Measurements from ENCODE around the gene SLC25A21. TPM values are rescaled to one million over a fixed set of nuclear protein-coding genes. Genes with fewer than 3 reads are reported as not detected.
"Not testable (repeated sequence)": the region's sequence is repeated elsewhere in the genome, so short reads cannot be mapped to it uniquely, and the experiment has no call there.

SLC25A21 gene
- total RNA-seq, 5 donors from 2014 or later (not counting 1 experiment from before 2014, with no cell fraction given) = not detected

GRCh38 chr14:37205623-37206605, 33.5 kb upstream of the SLC25A21 start:
- ATAC-seq (replicated peaks in 1 of 4); POLR2A ChIA-PET; H3K27ac ChIP-seq (ENCODE audit: low read length): not testable (repeated sequence)

GRCh38 chr14:37203423-37203822, 31.0 kb upstream of the SLC25A21 start:
- DNase-seq = no peak
- Mint-ChIP-seq H3K4me3 (no peak overlapping the region), H3K9me3 (peaks cover 9 to 15% (median 14%) of the 10 kb centered on the region in 3 donors), H3K27ac (no peak overlapping the region), H3K36me3 (no peaks in the 10 kb centered on the region), H3K27me3 (peaks cover 4 to 6% of the 10 kb centered on the region in 2 donors), H3K4me1 (peaks cover 3 to 4% (median 3%) of the 10 kb centered on the region in 3 donors)
- Histone ChIP-seq H3K27ac (ENCODE audit: low read length) (no peak overlapping the region), H3K9me3 (no peaks in the 10 kb centered on the region), H3K27me3 (replicated peaks in 1 of 2; ENCODE audit: control insufficient read depth in 2 of 2, extremely low read depth in 1 of 2, insufficient read depth in 2 of 2, low read length in 1 of 2) (no peaks in the 10 kb centered on the region), H3K36me3 (ENCODE audit: control insufficient read depth in 2 of 2, extremely low read depth in 1 of 2, insufficient read depth in 1 of 2, low read length in 1 of 2) (no peaks in the 10 kb centered on the region), H3K4me1 (ENCODE audit: control insufficient read depth in 1 of 2, extremely low read depth in 1 of 2, insufficient read depth in 2 of 2, low read length in 2 of 2) (no peaks in the 10 kb centered on the region), H3K4me3 (ENCODE audit: control insufficient read depth in 1 of 2, extremely low read depth in 1 of 2, low read length in 1 of 2) (no peak overlapping the region)
- no peak for ATAC-seq (replicated peaks in 1 of 4)
- 83% methylated on average over 1 of the region's 1 CpG for WGBS (ENCODE audit: insufficient coverage)
- ChIA-PET POLR2A (no interaction called here), CTCF (no interaction called here)

More at GRCh38 chr14:37205623-37206605, 33.5 kb upstream of the SLC25A21 start:
- H3K4me1 ChIP-seq (ENCODE audit: control insufficient read depth in 1 of 2, extremely low read depth in 1 of 2, insufficient read depth in 2 of 2, low read length in 2 of 2); DNase-seq; H3K27me3 Mint-ChIP-seq; H3K4me3 Mint-ChIP-seq; H3K4me3 ChIP-seq (ENCODE audit: control insufficient read depth in 1 of 2, extremely low read depth in 1 of 2, low read length in 1 of 2); H3K36me3 Mint-ChIP-seq; H3K36me3 ChIP-seq (ENCODE audit: control insufficient read depth in 2 of 2, extremely low read depth in 1 of 2, insufficient read depth in 1 of 2, low read length in 1 of 2); H3K27me3 ChIP-seq (replicated peaks in 1 of 2; ENCODE audit: control insufficient read depth in 2 of 2, extremely low read depth in 1 of 2, insufficient read depth in 2 of 2, low read length in 1 of 2); H3K9me3 ChIP-seq; H3K4me1 Mint-ChIP-seq; CTCF ChIA-PET; H3K27ac Mint-ChIP-seq: not testable (repeated sequence)
- H3K9me3 Mint-ChIP-seq = peaks cover 14 to 18% (median 15%) of the 10 kb centered on the region in 3 donors
- 77% methylated on average over 7 of the region's 7 CpGs for WGBS (ENCODE audit: insufficient coverage)

GRCh38 chr14:37202812-37203211, 30.4 kb upstream of the SLC25A21 start:
- H3K36me3 Mint-ChIP-seq = no peaks in the 10 kb centered on the region
- H3K4me1 Mint-ChIP-seq = peaks cover 5 to 9% (median 8%) of the 10 kb centered on the region in 3 donors

GRCh38 chr14:37202265-37202664, 29.9 kb upstream of the SLC25A21 start:
- WGBS (ENCODE audit: insufficient coverage) = no CpG with 5 or more reads among the region's 2 CpGs
- peaks cover 9 to 14% (median 13%) of the 10 kb centered on the region in 3 donors for H3K9me3 Mint-ChIP-seq
- no peaks in the 10 kb centered on the region for H3K36me3 Mint-ChIP-seq
- H3K27ac Mint-ChIP-seq = no peak overlapping the region
- H3K9me3 ChIP-seq = no peaks in the 10 kb centered on the region
- POLR2A ChIA-PET = no interaction called here
- DNase-seq = no peak
- H3K27me3 ChIP-seq (replicated peaks in 1 of 2; ENCODE audit: control insufficient read depth in 2 of 2, extremely low read depth in 1 of 2, insufficient read depth in 2 of 2, low read length in 1 of 2) = peaks cover 0 to 4% of the 10 kb centered on the region in 2 experiments
- no peaks in the 10 kb centered on the region for H3K36me3 ChIP-seq (ENCODE audit: control insufficient read depth in 2 of 2, extremely low read depth in 1 of 2, insufficient read depth in 1 of 2, low read length in 1 of 2)
- peaks cover 8 to 12% of the 10 kb centered on the region in 2 donors for H3K27me3 Mint-ChIP-seq
- CTCF ChIA-PET = no interaction called here
- H3K4me1 ChIP-seq (ENCODE audit: control insufficient read depth in 1 of 2, extremely low read depth in 1 of 2, insufficient read depth in 2 of 2, low read length in 2 of 2) = peaks cover 0 to 3% of the 10 kb centered on the region in 2 experiments
- H3K27ac ChIP-seq (ENCODE audit: low read length) = no peak overlapping the region
- H3K4me3 Mint-ChIP-seq = no peak overlapping the region
- no peak for ATAC-seq (replicated peaks in 1 of 4)
- no peak overlapping the region for H3K4me3 ChIP-seq (ENCODE audit: control insufficient read depth in 1 of 2, extremely low read depth in 1 of 2, low read length in 1 of 2)
- peaks cover 8 to 12% (median 12%) of the 10 kb centered on the region in 3 donors for H3K4me1 Mint-ChIP-seq

More at GRCh38 chr14:37202812-37203211, 30.4 kb upstream of the SLC25A21 start:
- Histone ChIP-seq H3K4me1 (ENCODE audit: control insufficient read depth in 1 of 2, extremely low read depth in 1 of 2, insufficient read depth in 2 of 2, low read length in 2 of 2) (peaks cover 0 to 3% of the 10 kb centered on the region in 2 experiments), H3K9me3 (no peaks in the 10 kb centered on the region), H3K27me3 (replicated peaks in 1 of 2; ENCODE audit: control insufficient read depth in 2 of 2, extremely low read depth in 1 of 2, insufficient read depth in 2 of 2, low read length in 1 of 2) (peaks cover 0 to 4% of the 10 kb centered on the region in 2 experiments), H3K4me3 (ENCODE audit: control insufficient read depth in 1 of 2, extremely low read depth in 1 of 2, low read length in 1 of 2) (no peak overlapping the region), H3K27ac (ENCODE audit: low read length) (no peak overlapping the region), H3K36me3 (ENCODE audit: control insufficient read depth in 2 of 2, extremely low read depth in 1 of 2, insufficient read depth in 1 of 2, low read length in 1 of 2) (no peaks in the 10 kb centered on the region)
- DNase-seq (no peak), ATAC-seq (replicated peaks in 1 of 4) (no peak)
- ChIA-PET POLR2A (no interaction called here), CTCF (no interaction called here)
- WGBS (ENCODE audit: insufficient coverage) = no CpG with 5 or more reads among the region's 2 CpGs
- H3K4me3 Mint-ChIP-seq = no peak overlapping the region
- H3K9me3 Mint-ChIP-seq = peaks cover 9 to 15% (median 14%) of the 10 kb centered on the region in 3 donors
- H3K27me3 Mint-ChIP-seq = peaks cover 5 to 9% of the 10 kb centered on the region in 2 donors
- no peak overlapping the region for H3K27ac Mint-ChIP-seq

DNA sequence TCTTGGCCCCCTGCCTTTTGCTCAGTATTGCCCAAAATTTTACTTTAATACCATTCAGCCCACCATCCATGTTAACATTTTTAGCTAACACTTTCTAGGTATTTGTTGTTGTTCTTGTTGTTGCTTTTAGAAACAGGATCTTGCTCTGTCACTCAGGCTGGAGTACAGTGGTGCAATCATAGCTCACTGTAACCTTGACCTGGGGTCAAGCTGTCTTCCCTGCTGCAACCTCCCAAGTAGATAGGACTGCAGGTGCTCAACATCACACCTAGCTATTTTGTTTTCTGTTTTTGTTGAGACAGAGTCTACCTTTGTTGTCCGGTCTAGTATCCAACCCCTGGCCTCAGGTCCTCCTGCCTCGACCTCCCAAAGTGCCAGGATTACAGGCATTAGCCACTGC, 29.3 kb upstream of the SLC25A21 start:
- peaks cover 0 to 4% of the 10 kb centered on the region in 2 experiments for H3K27me3 ChIP-seq (replicated peaks in 1 of 2; ENCODE audit: control insufficient read depth in 2 of 2, extremely low read depth in 1 of 2, insufficient read depth in 2 of 2, low read length in 1 of 2)
- H3K4me1 ChIP-seq (ENCODE audit: control insufficient read depth in 1 of 2, extremely low read depth in 1 of 2, insufficient read depth in 2 of 2, low read length in 2 of 2) = peaks cover 0 to 3% of the 10 kb centered on the region in 2 experiments
- H3K9me3 ChIP-seq = no peaks in the 10 kb centered on the region
- Mint-ChIP-seq H3K4me1 (peaks cover 11 to 15% (median 15%) of the 10 kb centered on the region in 3 donors), H3K9me3 (peaks cover 4 to 10% (median 9%) of the 10 kb centered on the region in 3 donors), H3K36me3 (no peaks in the 10 kb centered on the region), H3K27me3 (peaks cover 8 to 15% of the 10 kb centered on the region in 2 donors), H3K27ac (no peak overlapping the region), H3K4me3 (no peak overlapping the region)
- DNase-seq = no peak
- no peak overlapping the region for H3K4me3 ChIP-seq (ENCODE audit: control insufficient read depth in 1 of 2, extremely low read depth in 1 of 2, low read length in 1 of 2)
- 100% methylated on average over 1 of the region's 2 CpGs for WGBS (ENCODE audit: insufficient coverage)
- H3K36me3 ChIP-seq (ENCODE audit: control insufficient read depth in 2 of 2, extremely low read depth in 1 of 2, insufficient read depth in 1 of 2, low read length in 1 of 2) = no peaks in the 10 kb centered on the region
- H3K27ac ChIP-seq (ENCODE audit: low read length) = no peak overlapping the region
- ChIA-PET CTCF (no interaction called here), POLR2A (no interaction called here)
- no peak for ATAC-seq (replicated peaks in 1 of 4)

DNA sequence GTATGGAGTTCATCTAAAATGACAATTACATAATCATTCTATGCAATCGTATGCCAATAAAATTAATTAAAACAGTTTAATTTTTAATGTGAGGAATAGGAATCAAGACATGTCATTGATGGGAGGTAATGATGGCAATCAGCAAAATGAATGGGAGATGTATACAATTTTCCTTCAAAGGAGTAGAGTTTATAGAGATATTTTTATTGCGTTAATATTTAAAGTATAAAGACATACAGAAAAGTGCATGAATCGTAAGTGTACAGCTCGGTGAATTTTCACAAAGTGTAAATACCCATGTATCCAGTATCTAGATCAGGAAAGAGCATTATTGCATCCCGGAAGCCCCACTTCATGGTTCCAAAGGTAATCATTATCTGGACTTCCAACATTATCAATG, 26.5 kb upstream of the SLC25A21 start:
- Mint-ChIP-seq H3K27me3 (peaks cover 16 to 17% of the 10 kb centered on the region in 2 donors), H3K4me1 (peaks cover 11 to 15% (median 15%) of the 10 kb centered on the region in 3 donors), H3K4me3 (no peak overlapping the region), H3K36me3 (no peaks in the 10 kb centered on the region), H3K9me3 (peaks cover 0 to 6% (median 1%) of the 10 kb centered on the region in 3 donors), H3K27ac (no peak overlapping the region)
- Histone ChIP-seq H3K4me1 (ENCODE audit: control insufficient read depth in 1 of 2, extremely low read depth in 1 of 2, insufficient read depth in 2 of 2, low read length in 2 of 2) (peaks cover 0 to 3% of the 10 kb centered on the region in 2 experiments), H3K9me3 (no peaks in the 10 kb centered on the region), H3K27me3 (replicated peaks in 1 of 2; ENCODE audit: control insufficient read depth in 2 of 2, extremely low read depth in 1 of 2, insufficient read depth in 2 of 2, low read length in 1 of 2) (peaks cover 0 to 4% of the 10 kb centered on the region in 2 experiments), H3K27ac (ENCODE audit: low read length) (no peak overlapping the region), H3K4me3 (ENCODE audit: control insufficient read depth in 1 of 2, extremely low read depth in 1 of 2, low read length in 1 of 2) (no peak overlapping the region), H3K36me3 (ENCODE audit: control insufficient read depth in 2 of 2, extremely low read depth in 1 of 2, insufficient read depth in 1 of 2, low read length in 1 of 2) (no peaks in the 10 kb centered on the region)
- POLR2A ChIA-PET = no interaction called here
- CTCF ChIA-PET = no interaction called here
- DNase-seq = no peak
- no CpG with 5 or more reads among the region's 5 CpGs for WGBS (ENCODE audit: insufficient coverage)
- ATAC-seq (replicated peaks in 1 of 4) = no peak
